Neural cell (in vitro differentiated cells): ENCODE results near the gene TRIM43B.
"Not testable (repeated sequence)": the region's sequence is repeated elsewhere in the genome, so short reads cannot be mapped to it uniquely, and the experiment has no call there.

Source experiments
- EP300 ChIP-seq: fragments of 450-650 bp; conservative IDR thresholded peaks from 2 replicates; pipeline ENCODE4 v1.6.1; 2014; ENCODE audit warnings: antibody characterized with exemption, mild to moderate bottlenecking, moderate library complexity; ENCODE audit not compliant: poor library complexity, severe bottlenecking
- EZH2 ChIP-seq: fragments of 200-600, 300-800 bp; shearing (Covaris generic), sonication (generic); IDR thresholded peaks from 2 replicates; pipeline ENCODE4 v1.6.1; 2014; ENCODE audit warnings: antibody characterized with exemption, low read length, borderline replicate concordance, mild to moderate bottlenecking; ENCODE audit not compliant: insufficient read depth, poor library complexity, severe bottlenecking
- POLR2AphosphoS5 ChIP-seq: IDR thresholded peaks from 2 replicates; pipeline ENCODE4 v1.6.1; 2012
- TF ChIP-seq, protein P1 (sequence below): fragments of 450-650 bp; IDR thresholded peaks from 2 replicates; pipeline ENCODE4 v1.5.1; 2014; ENCODE audit warnings: antibody characterized with exemption, mild to moderate bottlenecking, moderate library complexity; ENCODE audit not compliant: poor library complexity, severe bottlenecking

DNA sequence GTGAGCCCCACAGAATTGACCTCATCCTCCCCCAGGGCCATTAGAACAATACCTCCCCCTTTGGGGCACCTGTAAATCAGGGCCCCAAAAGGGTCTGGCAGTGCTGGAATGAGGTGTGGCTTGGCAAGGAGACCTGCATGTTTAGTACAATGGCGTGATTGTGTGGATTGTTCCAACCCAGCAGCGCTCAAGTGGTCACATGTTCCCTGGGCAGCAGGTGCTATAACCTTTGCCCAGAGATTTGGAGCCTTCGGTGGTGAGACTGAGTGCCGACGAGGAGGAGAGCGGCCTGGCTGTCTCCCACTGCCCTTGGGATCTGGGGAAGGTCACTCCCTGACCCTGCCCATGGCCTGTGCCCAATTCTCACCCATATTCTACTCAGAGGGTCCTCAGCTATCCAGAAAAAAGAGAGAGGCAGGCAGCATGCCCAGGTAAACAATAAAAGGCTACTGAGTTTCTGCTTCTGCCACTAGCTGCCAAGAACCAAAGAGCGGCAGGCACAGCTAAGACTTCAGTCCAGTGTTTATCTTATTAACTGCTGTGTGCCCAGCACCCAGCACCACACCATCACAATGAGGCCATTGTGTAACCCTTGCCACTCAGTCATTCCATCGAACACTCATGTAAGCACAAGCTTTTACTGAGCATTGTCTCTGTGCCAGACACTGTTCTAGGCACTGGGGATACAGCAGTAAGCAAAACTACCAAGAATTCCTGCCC, 54.6 kb downstream of the TRIM43B start:
- TF ChIP-seq EZH2, POLR2AphosphoS5, EP300: not testable (repeated sequence)
- TF ChIP-seq, protein P1, sequence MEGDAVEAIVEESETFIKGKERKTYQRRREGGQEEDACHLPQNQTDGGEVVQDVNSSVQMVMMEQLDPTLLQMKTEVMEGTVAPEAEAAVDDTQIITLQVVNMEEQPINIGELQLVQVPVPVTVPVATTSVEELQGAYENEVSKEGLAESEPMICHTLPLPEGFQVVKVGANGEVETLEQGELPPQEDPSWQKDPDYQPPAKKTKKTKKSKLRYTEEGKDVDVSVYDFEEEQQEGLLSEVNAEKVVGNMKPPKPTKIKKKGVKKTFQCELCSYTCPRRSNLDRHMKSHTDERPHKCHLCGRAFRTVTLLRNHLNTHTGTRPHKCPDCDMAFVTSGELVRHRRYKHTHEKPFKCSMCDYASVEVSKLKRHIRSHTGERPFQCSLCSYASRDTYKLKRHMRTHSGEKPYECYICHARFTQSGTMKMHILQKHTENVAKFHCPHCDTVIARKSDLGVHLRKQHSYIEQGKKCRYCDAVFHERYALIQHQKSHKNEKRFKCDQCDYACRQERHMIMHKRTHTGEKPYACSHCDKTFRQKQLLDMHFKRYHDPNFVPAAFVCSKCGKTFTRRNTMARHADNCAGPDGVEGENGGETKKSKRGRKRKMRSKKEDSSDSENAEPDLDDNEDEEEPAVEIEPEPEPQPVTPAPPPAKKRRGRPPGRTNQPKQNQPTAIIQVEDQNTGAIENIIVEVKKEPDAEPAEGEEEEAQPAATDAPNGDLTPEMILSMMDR = not testable (repeated sequence)
